HG03025 (cell line): Measurements from ENCODE around the gene HAUS8.
"Not testable (repeated sequence)": the region's sequence is repeated elsewhere in the genome, so short reads cannot be mapped to it uniquely, and the experiment has no call there.

Source experiments
- ATAC-seq: cut with Tn5 transposase; IDR thresholded peaks from one replicate; pipeline ENCODE4 v1.9.1; 2021; ENCODE audit warnings: mild to moderate bottlenecking, moderate library complexity; ENCODE audit not compliant: unreplicated experiment, low FRiP score

Gene HAUS8

DNA sequence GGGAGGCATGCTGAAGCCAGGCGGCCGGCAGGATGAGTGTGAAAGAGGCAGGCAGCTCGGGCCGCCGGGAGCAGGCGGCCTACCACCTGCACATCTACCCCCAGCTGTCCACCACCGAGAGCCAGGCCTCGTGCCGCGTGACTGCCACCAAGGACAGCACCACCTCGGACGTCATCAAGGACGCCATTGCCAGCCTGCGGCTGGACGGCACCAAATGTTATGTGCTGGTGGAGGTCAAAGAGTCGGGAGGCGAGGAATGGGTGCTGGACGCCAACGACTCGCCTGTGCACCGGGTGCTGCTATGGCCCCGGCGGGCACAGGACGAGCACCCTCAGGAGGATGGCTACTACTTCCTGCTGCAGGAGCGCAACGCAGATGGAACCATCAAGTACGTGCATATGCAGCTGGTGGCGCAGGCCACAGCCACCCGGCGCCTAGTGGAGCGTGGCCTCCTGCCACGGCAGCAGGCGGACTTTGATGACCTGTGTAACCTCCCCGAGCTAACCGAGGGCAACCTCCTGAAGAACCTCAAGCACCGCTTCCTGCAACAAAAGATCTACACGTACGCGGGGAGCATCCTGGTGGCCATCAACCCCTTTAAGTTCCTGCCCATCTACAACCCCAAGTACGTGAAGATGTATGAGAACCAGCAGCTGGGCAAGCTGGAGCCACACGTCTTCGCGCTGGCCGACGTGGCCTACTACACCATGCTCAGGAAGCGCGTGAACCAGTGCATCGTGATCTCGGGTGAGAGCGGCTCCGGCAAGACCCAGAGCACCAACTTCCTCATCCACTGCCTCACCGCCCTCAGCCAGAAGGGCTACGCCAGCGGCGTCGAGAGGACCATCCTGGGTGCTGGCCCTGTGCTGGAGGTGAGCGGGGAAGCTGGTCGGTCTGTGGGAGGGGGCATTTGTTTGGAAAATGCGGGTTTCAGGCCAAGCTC is 26.7 kb upstream of the HAUS8 start:
- ATAC-seq, result no peak

DNA sequence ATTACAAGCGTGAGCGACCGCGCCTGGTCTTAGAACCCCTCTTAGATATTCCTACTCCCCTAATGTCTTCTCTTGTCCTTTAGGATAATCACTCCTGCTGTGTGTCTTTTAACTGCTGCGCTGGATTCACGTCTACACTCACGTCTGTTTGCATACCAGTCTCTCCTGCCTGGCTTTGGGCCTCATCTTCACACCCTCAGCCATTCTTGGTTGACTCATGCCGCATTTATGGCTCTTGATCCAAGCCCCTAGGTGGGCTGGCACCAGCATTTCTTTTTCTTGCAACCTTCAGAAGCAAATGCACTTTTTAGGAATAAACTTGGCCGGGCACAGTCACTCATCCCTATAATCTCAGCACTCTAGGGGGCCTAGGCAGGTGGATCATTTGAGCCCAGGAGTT is 23.1 kb upstream of the HAUS8 start:
- no peak for ATAC-seq

DNA sequence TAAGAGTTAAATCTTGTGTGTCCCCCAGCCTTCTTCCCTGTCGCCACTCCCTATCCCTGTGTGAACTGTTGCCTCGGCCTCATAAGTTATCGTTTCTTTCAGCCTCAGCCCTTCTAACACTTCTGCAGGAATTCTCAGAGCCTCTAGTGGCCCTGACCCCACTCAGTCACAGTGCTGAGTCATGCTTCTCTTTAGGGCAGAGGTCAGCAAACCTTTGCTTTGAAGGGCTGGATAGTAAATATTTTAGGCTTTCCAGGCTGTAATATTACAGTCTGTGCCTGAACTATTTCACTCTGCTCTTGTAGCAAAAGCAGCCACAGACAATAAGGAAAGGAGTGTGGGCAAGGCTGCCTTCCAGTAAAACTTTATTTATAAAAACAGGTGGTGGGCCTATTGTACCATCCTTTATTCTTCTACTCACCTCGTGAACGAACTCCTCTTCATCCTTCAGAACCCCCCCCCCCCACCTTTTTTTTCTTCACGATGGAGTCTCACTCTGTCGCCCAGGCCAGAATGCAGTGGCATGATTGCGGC is 22.4 kb upstream of the HAUS8 start:
- no peak for ATAC-seq

DNA sequence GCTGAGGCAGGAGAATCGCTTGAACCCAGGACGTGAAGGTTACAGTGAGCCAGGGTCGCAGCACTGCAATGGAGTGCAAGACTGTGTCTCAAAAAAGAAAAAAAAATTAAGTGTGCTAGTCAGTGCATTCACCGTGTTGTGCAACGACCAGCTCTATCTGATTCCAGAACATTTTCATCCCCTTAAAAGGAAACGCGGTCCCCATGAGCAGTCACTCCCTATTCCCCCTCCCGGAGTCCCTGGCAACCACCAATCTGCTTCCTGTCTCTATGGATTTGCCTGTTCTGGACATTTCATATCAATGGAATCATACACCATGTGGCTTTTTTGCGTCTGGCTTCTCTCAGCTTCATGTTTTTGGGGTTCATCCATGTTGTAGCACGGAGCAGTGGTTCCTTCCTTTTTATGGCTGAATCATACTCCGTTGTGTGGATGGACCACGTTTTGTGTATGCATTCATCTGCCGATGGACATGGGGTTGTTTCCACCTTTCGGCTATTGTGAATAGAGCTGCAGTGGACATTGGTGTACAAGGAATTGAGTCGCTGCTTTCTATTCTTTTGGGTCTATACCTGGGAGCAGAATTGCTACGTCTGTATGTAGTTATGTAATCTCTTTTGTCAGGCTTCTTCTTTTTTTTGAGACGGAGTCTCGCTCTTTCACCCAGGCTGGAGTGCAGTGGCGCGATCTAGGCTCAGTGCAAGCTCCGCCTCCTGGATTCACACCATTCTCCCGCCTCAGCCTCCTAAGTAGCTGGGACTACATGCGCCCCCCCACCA is 20.1 kb upstream of the HAUS8 start:
- no peak for ATAC-seq

DNA sequence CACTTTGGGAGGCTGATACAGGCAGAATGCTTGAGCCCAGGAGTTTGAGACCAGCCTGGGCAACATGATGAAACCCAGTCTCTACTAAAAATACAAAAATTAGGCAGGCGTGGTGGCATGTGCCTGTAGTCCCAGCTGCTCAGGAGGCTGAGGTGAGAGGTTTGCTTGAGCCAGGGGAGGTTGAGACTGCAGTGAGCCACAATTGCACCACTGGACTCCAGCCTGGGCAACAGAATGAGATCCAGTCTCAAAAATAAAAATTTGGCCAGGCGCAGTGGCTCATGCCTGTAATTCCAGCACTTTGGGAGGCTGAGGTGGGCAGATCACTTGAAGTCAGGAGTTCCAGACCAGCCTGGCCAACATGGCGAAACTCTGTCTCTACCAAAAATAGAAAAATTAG is 19.4 kb upstream of the HAUS8 start:
- not testable (repeated sequence) for ATAC-seq

DNA sequence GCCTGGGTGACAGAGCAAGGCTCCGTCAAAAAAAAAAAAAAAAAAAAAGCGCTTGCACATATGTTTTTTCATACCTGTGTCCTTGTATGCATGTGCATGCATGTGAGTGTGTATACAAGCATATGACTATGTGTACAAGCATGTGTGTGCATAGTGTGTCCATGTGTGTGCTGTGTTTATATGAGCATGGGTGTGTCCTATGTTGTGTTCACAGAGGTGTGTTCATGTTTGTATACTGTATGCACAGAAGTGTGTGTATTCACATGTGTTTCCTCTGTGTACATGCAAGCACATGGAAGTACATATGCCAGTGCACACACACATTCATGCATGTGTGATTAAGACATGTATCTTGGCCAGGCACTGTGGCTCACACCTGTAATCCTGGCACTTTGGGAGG is 17.4 kb upstream of the HAUS8 start:
- ATAC-seq, result no peak

DNA sequence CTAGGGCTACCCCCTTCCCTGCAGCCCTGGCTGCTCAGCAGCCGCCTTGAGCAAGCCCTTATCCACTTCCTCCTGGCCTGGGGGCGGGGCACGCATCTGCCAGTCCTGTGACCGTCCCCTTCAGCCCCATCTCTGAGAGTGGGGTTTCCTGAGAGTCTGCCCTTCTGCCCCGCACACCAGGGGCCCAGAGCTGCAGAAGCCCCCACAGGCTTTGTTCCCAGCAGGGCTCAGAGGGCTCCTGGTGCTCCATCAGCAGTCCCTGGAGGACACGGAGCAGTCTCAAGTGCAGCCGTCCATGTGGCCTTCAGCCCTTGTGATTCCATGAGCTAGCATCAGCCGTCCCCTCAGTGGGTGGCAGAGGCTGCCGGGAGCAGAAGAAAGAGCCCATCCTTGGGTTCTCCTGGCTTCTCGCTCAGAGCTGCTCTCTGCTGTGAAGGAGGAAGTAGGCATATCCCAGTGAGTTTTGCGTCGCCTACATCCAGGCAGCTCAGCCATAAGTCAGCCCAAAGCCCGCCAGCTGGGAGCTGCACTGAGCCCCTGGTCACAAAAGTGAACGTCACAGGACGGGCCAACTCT is 16.6 kb upstream of the HAUS8 start:
- no peak for ATAC-seq

DNA sequence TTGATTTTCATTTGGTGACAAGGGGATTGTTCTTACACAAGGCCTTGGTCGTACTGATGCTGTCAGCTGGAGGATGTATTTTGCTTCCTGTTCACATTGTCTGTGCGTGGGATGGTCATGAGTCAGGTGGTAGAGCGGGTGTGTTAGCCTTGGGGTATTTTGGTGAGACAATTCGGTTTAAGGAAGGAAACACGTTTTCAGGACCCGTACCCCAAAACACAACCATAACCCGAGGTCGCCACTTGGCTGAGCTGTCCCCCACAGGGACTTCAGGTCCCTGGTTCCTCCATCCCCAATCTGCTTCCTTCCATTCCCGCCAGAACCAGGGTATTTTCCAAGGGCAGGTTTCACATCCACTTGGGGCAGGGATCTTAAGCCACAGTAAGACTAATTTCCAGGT is 15.3 kb upstream of the HAUS8 start:
- no peak for ATAC-seq

DNA sequence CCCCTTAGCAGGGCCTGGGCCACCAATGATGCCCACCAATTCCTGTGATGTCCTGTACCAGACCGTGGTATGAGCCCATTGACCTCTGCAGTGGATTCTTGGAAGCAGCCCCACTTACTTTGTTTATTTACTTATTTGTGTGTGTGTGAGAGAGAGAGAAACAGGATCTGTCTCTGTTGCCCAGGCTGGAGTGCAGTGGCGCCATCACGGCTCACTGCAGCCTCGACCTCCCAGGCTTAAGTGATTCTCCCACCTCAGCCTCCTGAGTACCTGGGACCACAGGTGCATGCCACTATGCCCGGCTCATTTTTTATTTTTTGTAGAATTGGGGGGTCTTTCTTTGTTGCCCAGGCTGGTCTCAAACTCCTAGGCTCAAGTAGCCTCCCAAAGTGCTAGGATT is 13.3 kb upstream of the HAUS8 start:
- ATAC-seq, result no peak

DNA sequence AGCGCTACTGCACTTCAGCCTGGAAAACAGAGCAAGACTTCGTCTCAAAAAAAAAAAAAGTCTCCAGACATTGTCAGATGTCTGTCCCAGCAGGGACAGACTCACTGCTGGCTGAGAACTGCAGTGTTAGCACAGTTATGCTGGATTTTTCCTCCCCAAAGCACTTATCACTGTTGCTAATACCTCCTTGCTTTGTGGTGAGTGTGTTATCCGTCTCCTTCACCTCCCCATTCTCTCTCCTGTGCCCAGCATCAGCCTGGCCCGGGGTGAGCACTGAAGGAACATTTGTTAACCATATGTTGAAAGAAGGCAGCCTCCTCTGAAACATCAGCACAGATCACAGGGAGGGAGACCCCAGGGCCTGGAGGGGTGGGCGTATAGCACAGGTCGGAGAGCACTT is 11.6 kb upstream of the HAUS8 start:
- no peak for ATAC-seq

DNA sequence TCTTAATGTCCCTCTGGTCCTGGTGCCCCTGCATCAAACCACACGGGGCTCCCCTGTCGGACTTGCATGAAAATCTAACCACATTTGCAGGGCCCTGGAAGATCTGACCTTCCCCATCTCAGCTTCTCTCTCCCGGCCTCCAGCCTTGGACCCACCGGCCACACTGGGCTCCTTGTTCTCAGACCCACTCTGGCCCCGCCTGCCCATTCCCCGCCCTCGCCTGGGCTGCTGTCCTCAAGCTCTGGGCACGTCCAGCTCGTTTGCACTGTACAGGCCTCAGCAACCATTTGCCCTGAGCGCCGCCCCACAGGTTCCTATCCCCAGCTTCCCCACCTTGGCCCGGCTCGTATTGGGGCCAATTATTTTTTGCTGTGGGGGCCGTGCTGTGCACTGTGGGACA is 10.9 kb upstream of the HAUS8 start:
- ATAC-seq, result no peak

DNA sequence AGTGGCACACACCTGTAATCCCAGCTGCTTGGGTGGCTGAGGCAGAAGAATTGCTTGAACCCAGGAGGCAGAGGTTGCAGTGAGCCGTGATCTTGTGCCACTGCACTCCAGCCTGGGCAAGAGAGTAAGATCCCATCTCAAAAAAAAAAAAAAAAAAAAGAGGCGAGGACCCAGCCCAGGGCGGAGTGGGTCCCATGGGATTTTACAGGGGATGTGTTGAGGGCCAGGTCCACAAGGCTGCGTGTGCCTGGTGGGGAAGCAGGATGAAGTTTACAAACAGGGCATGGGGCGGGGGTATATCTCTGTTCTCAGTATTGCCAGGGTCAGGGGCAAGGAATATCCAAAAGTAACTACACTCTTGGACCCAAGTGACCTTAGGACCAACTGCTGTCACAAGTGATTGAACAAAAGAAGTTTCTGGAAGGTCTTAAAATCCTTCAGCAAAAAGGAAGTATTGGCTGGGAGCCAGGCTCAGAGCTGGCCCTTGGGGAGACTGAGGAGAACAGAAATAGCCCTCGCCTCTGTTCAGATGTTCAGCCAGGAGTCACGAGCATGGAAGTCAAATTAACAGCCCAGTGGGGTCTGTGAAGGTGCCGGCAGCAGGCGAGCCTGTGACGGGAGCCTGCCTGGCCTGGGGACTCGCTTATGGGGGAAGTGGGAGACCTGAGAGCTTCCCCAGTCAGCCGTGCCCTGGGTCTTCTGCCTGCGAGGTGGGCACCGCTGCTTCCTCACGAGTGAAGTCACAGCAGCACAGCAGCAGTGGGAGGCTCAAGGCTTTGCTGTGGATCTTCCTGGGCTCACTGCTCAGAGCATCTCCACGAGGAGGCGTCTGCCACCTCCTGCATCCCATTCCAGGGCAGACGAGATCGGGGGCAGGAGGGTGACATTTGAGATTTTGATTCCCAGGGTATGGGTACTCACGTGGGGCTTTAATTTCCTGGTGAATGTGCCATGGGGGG is 6.7 kb upstream of the HAUS8 start:
- no peak for ATAC-seq

DNA sequence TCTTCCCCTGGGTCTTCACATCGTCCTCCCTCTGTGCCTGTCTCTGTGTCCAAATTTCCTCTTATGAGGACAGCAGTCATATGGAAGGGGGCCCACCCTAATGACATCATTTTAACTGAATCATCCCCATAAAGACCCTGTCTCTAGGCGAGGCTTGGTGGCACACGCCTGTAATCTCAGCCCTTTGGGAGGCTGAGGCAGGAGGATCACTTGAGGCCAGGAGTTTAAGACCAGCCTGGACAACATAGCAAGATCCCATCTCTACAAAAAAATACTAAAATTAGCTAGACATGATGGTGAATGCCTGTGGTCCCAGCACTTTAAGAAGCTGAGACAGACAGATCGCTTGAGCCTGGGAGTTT is 5.2 kb upstream of the HAUS8 start:
- no peak for ATAC-seq

DNA sequence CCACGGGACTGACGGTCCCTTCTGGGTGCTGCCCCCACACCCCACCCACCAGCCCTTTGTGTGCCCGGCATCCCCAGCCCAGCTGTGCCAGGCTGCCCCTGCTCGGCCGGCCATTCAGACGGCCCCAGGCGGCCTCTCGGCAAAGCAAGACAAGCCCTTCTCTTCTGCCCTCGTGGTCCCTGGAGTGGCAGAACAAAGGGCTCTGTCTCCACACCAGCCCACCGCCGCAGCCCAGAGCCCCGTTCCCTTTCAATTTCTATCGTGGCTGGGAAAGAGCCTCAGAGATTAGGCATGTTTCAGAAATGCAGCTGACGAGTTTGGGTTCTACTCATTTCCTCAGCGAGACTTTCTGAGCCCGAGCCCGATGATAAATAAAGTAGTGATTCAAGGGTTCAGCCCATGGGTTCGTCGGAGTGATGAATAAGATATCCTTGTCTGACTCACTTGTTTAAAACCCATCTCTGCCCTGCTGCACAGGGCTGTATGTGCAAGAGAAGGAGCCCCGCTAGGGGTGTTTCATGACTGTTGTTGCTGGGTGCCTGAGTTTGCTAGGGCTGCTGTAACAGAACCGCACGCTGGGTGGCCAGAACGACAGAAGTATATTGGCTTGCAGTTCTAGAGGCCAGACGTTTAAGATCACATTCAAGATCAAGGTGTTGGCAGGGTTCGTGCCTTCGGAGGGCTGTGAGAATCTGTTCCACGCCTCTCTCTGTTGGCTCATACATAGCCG is 4.6 kb upstream of the HAUS8 start:
- ATAC-seq, result no peak

DNA sequence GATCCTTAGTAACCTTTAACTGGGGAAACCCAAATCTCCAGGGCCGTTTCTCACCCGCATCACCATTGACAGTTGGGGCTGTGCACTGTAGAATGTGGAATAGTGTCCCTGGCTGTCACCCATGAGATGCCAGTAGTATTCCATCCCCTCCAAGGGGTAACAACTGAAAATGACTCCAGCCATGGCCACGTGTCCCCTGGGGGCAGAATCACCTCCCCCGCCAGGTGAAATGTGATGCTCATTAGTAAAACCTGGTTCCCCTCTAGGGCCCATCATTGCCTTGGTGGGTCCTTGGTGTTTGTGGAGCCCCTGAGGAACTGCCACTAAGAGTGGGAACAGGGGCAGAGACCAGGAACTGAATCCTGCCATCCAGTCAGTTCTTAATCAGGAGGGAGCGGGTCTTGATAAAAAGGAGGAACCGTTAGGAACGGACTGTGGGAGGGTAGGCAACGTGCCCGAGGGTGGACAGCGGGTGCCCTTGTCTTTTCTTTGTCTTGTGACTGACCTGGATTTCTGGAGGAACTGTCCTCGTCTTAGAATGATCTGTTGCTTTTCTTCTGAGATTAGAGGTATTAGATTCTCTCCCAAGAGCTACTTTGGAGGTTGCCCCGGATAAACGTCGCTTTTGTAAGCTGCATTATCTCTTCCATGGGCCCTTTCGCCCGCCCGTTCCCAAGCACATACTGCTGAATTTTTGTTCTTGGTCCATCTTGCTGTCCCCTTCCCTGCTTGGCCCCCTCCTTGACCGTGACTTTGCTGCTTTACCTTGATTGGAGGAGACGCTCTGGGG is 3.9 kb upstream of the HAUS8 start:
- no peak for ATAC-seq

DNA sequence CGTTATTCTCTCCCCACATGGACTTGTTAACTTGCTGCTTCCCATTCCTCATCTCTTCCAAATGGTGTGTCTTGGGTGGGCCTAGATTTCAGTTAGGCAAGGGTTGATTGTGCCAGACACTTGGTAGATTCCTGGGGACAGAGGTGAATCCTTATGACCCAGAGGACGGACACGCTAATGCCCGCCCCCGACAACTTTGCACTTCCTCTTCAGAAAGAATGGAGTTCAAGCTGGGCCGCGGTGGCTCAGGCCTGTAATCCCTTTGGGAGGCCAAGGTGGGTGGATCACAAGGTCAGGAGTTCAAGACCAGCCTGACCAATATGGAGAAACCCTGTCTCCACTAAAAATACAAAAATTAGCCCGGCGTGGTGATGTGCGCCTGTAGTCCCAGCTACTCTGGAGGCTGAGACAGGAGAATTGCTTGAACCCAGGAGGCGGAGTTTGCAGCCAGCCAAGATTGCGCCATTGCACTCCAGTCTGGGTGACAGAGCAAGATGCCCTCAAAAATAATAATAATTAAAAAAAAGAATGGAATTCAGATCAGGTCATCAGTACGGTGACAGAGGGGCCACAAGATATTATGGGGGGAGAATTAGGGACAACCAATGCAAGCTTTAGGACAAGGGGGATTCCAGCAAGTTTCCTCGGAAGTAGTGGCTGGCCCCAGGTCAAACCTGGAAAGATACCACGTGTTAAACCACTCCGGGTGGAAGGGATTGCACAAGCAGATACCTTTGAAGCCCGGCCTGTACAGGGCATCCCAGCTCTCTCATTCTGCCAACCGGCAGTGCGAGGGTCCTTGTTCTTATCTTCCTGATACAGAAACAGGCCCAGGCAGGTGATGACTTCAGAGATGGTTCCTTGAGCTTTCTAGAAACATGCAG is 3.0 kb upstream of the HAUS8 start:
- no peak for ATAC-seq

DNA sequence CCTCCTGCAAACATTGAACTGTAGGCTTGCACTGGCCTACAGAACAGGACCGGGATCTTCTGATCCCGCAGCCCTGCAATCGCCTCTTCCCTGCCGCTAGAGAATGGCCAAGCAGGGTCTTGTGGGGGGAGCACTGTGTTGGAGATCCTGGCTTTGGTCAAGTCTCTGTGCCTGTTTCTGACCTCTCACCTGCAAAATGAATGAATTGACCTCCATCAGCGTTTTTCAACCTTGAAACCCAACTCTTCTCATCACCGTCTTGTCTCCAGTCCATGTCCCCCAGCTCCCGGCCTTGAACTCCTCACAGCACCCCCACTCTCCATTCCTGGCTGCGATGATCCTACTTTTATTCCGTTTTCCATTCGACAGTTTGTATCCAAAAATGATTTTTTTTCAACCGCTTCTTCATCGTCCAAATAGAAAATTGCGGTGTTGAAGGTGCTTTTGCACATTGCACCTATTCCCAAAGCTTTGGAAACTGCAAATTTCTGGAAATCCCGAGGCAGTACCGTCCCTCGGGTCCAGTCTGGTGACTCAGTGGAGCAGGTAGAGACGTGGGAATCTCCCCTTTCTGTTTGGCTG is 2.3 kb upstream of the HAUS8 start:
- ATAC-seq, result no peak
